BLaER1 (cell line): ENCODE results near the gene ARHGEF6.

Source experiments
- H3K27ac ChIP-seq: shearing (Covaris generic); formaldehyde crosslinking; 2 replicates; pipeline ENCODE4 v1.8.1; 2022
- H3K27me3 ChIP-seq: shearing (Covaris generic); formaldehyde crosslinking; 2 replicates; pipeline ENCODE4 v1.8.1; 2022
- H3K36me3 ChIP-seq: shearing (Covaris generic); formaldehyde crosslinking; 2 replicates; pipeline ENCODE4 v1.8.1; 2022
- H3K4me1 ChIP-seq: shearing (Covaris generic); formaldehyde crosslinking; 2 replicates; pipeline ENCODE4 v1.8.1; 2022
- H3K4me2 ChIP-seq: shearing (Covaris generic); formaldehyde crosslinking; 2 replicates; pipeline ENCODE4 v1.8.1; 2022
- H3K4me3 ChIP-seq: shearing (Covaris generic); formaldehyde crosslinking; 2 replicates; pipeline ENCODE4 v1.8.1; 2022
- H3K9ac ChIP-seq: shearing (Covaris generic); formaldehyde crosslinking; 2 replicates; pipeline ENCODE4 v1.8.1; 2022
- H3K9me3 ChIP-seq: shearing (Covaris generic); formaldehyde crosslinking; 2 replicates; pipeline ENCODE4 v1.8.1; 2022
- H4K20me1 ChIP-seq: shearing (Covaris generic); formaldehyde crosslinking; 2 replicates; pipeline ENCODE4 v1.8.1; 2022
- Cebpa-rat ChIP-seq: shearing (Covaris generic); IDR thresholded peaks from 2 replicates; pipeline ENCODE4 v1.8.1; 2022

Gene ARHGEF6

GRCh38 chrX:136767104-136767941 lies 13.4 kb downstream of the ARHGEF6 start:
- Histone ChIP-seq H3K4me2 (peak overlapping the region; percentile 80), H3K4me1 (peaks cover 31% of the 10 kb centered on the region), H3K36me3 (no peaks in the 10 kb centered on the region), H4K20me1 (peaks cover 79% of the 10 kb centered on the region), H3K27me3 (peaks cover 58% of the 10 kb centered on the region), H3K9me3 (peaks cover 14% of the 10 kb centered on the region), H3K9ac (peak overlapping the region; percentile 46), H3K4me3 (peak overlapping the region; percentile 71), H3K27ac (no peak overlapping the region)
- no peak for TF ChIP-seq Cebpa-rat

- H3K27me3 ChIP-seq = peaks cover 58% of the 10 kb centered on the region
- peak overlapping the region; percentile 71 for H3K4me3 ChIP-seq
- peaks cover 37% of the 10 kb centered on the region for H3K4me1 ChIP-seq
- no peak overlapping the region for H3K27ac ChIP-seq
- H3K36me3 ChIP-seq = no peaks in the 10 kb centered on the region
- TF ChIP-seq Cebpa-rat = no peak
- H4K20me1 ChIP-seq = peaks cover 79% of the 10 kb centered on the region
- peak overlapping the region; percentile 46; the same call in 1 of the 2 replicates for H3K9ac ChIP-seq
- H3K4me2 ChIP-seq = peak overlapping the region; percentile 80
- H3K9me3 ChIP-seq = peaks cover 14% of the 10 kb centered on the region
These were observed 14.0 kb downstream of the ARHGEF6 start for GRCh38 chrX:136766785-136767103.

GRCh38 chrX:136765821-136766356 lies 14.8 kb downstream of the ARHGEF6 start:
- Histone ChIP-seq H4K20me1 (peaks cover 76% of the 10 kb centered on the region), H3K27ac (no peak overlapping the region), H3K27me3 (peaks cover 58% of the 10 kb centered on the region), H3K9me3 (peaks cover 14% of the 10 kb centered on the region), H3K36me3 (no peaks in the 10 kb centered on the region), H3K4me1 (peaks cover 45% of the 10 kb centered on the region), H3K4me2 (no peak overlapping the region), H3K9ac (no peak overlapping the region), H3K4me3 (no peak overlapping the region)
- no peak for TF ChIP-seq Cebpa-rat

- Histone ChIP-seq H3K4me3 (no peak overlapping the region), H3K9me3 (peaks cover 14% of the 10 kb centered on the region), H3K4me2 (peak overlapping the region; percentile 42; the same call in 1 of the 2 replicates), H4K20me1 (peaks cover 69% of the 10 kb centered on the region), H3K4me1 (peaks cover 56% of the 10 kb centered on the region), H3K9ac (no peak overlapping the region), H3K27ac (no peak overlapping the region), H3K36me3 (no peaks in the 10 kb centered on the region), H3K27me3 (peaks cover 62% of the 10 kb centered on the region)
- no peak for TF ChIP-seq Cebpa-rat
These were observed 16.5 kb downstream of the ARHGEF6 start for GRCh38 chrX:136764206-136764605.

- Histone ChIP-seq H3K4me3 (no peak overlapping the region), H3K27ac (no peak overlapping the region), H4K20me1 (peaks cover 62% of the 10 kb centered on the region), H3K9ac (no peak overlapping the region), H3K36me3 (no peaks in the 10 kb centered on the region), H3K4me1 (peaks cover 43% of the 10 kb centered on the region), H3K27me3 (peaks cover 55% of the 10 kb centered on the region), H3K4me2 (peak overlapping the region; percentile 42), H3K9me3 (peaks cover 14% of the 10 kb centered on the region)
- no peak for TF ChIP-seq Cebpa-rat
These were observed 17.8 kb downstream of the ARHGEF6 start for GRCh38 chrX:136762820-136763452.

GRCh38 chrX:136761421-136761820 lies 19.3 kb downstream of the ARHGEF6 start:
- Histone ChIP-seq H3K4me1 (peaks cover 42% of the 10 kb centered on the region), H3K9ac (no peak overlapping the region), H3K4me3 (no peak overlapping the region), H3K9me3 (peaks cover 14% of the 10 kb centered on the region), H3K27ac (no peak overlapping the region), H3K4me2 (peak overlapping the region; percentile 42), H4K20me1 (peaks cover 59% of the 10 kb centered on the region), H3K36me3 (no peaks in the 10 kb centered on the region), H3K27me3 (peaks cover 52% of the 10 kb centered on the region)
- no peak for TF ChIP-seq Cebpa-rat

- no peak for TF ChIP-seq Cebpa-rat
- H4K20me1 ChIP-seq = peaks cover 59% of the 10 kb centered on the region
- H3K36me3 ChIP-seq = no peaks in the 10 kb centered on the region
- H3K4me1 ChIP-seq = peaks cover 42% of the 10 kb centered on the region
- H3K4me2 ChIP-seq = peak overlapping the region; percentile 42
- H3K4me3 ChIP-seq = no peak overlapping the region
- H3K27me3 ChIP-seq = peaks cover 51% of the 10 kb centered on the region
- no peak overlapping the region for H3K9ac ChIP-seq
- no peak overlapping the region for H3K27ac ChIP-seq
- peaks cover 13% of the 10 kb centered on the region for H3K9me3 ChIP-seq
These were observed 20.8 kb downstream of the ARHGEF6 start for GRCh38 chrX:136759968-136760367.

- H3K36me3 ChIP-seq = no peaks in the 10 kb centered on the region
- TF ChIP-seq Cebpa-rat = no peak
These were observed 25.3 kb downstream of the ARHGEF6 start for GRCh38 chrX:136755411-136755810.

GRCh38 chrX:136754651-136755050 lies 26.1 kb downstream of the ARHGEF6 start:
- Histone ChIP-seq H3K9ac (no peak overlapping the region), H4K20me1 (peaks cover 80% of the 10 kb centered on the region; the same call in 1 of the 2 replicates), H3K36me3 (no peaks in the 10 kb centered on the region), H3K4me3 (no peak overlapping the region), H3K4me2 (no peak overlapping the region), H3K9me3 (no peaks in the 10 kb centered on the region), H3K27ac (no peak overlapping the region), H3K27me3 (peaks cover 83% of the 10 kb centered on the region), H3K4me1 (no peaks in the 10 kb centered on the region; the same call in 1 of the 2 replicates)
- no peak for TF ChIP-seq Cebpa-rat

More at GRCh38 chrX:136755411-136755810, 25.3 kb downstream of the ARHGEF6 start:
- no peak overlapping the region for H3K9ac ChIP-seq
- H3K4me3 ChIP-seq = no peak overlapping the region
- no peak overlapping the region for H3K27ac ChIP-seq
- peaks cover 83% of the 10 kb centered on the region for H3K27me3 ChIP-seq
- peaks cover 6% of the 10 kb centered on the region for H3K4me1 ChIP-seq
- peaks cover 80% of the 10 kb centered on the region; the same call in 1 of the 2 replicates for H4K20me1 ChIP-seq
- H3K4me2 ChIP-seq = no peak overlapping the region
- H3K9me3 ChIP-seq = no peaks in the 10 kb centered on the region

GRCh38 chrX:136752796-136753195 lies 27.9 kb downstream of the ARHGEF6 start:
- peaks cover 75% of the 10 kb centered on the region; the same call in 1 of the 2 replicates for H4K20me1 ChIP-seq
- H3K9ac ChIP-seq = no peak overlapping the region
- no peak overlapping the region for H3K27ac ChIP-seq
- peaks cover 3% of the 10 kb centered on the region for H3K4me1 ChIP-seq
- H3K4me2 ChIP-seq = no peak overlapping the region
- peaks cover 87% of the 10 kb centered on the region for H3K27me3 ChIP-seq
- no peak for TF ChIP-seq Cebpa-rat
- H3K4me3 ChIP-seq = no peak overlapping the region
- H3K9me3 ChIP-seq = no peaks in the 10 kb centered on the region
- no peaks in the 10 kb centered on the region for H3K36me3 ChIP-seq
